ENCODE data around the gene OR1D5.
A peak's percentile ranks its signal among the peaks of the same experiment; 100 is the strongest.

The OR1D5 gene

GRCh38 chr17:3012926-3013581, 50.4 kb downstream of the OR1D5 start:
- Histone ChIP-seq H3K9me3 (replicated peaks; ENCODE audit: insufficient read depth, low read length) (no peaks in the 10 kb centered on the region), H4K20me1 (ENCODE audit: insufficient read depth, low read length) (no peaks in the 10 kb centered on the region), H3K4me2 (ENCODE audit: low read depth, low read length) (no peak overlapping the region), H3K9me2 (replicated peaks; ENCODE audit: insufficient read depth, low read length) (no peaks in the 10 kb centered on the region), H3K27me3 (replicated peaks; ENCODE audit: insufficient read depth, low read length) (peaks cover 9% of the 10 kb centered on the region; the same call in 1 of the 2 replicates), H3K4me3 (ENCODE audit: low read length) (no peak overlapping the region), H2AFZ (ENCODE audit: low read length) (no peak overlapping the region), H3K4me1 (ENCODE audit: low read length) (no peaks in the 10 kb centered on the region), H3K9ac (ENCODE audit: low read length) (no peak overlapping the region), H3K27ac (ENCODE audit: low read length) (no peak overlapping the region), H3K79me2 (ENCODE audit: low read length) (no peaks in the 10 kb centered on the region), H3F3A (ENCODE audit: insufficient read depth, low read length) (no peaks in the 10 kb centered on the region), H3K36me3 (replicated peaks; ENCODE audit: insufficient read depth, low read length) (no peaks in the 10 kb centered on the region)
- DNase-seq: peak; percentile 56
- TF ChIP-seq, protein P1, sequence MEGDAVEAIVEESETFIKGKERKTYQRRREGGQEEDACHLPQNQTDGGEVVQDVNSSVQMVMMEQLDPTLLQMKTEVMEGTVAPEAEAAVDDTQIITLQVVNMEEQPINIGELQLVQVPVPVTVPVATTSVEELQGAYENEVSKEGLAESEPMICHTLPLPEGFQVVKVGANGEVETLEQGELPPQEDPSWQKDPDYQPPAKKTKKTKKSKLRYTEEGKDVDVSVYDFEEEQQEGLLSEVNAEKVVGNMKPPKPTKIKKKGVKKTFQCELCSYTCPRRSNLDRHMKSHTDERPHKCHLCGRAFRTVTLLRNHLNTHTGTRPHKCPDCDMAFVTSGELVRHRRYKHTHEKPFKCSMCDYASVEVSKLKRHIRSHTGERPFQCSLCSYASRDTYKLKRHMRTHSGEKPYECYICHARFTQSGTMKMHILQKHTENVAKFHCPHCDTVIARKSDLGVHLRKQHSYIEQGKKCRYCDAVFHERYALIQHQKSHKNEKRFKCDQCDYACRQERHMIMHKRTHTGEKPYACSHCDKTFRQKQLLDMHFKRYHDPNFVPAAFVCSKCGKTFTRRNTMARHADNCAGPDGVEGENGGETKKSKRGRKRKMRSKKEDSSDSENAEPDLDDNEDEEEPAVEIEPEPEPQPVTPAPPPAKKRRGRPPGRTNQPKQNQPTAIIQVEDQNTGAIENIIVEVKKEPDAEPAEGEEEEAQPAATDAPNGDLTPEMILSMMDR (IDR thresholded peaks at IDR 0.05; ENCODE audit: low read length): peak; percentile 80
- TF ChIP-seq EZH2phosphoT487 (IDR thresholded peaks at IDR 0.05; ENCODE audit: low read length): no peak

Data from MM.1S (cell line).